Right lobe of liver (tissue), 6 donors: ENCODE data around the gene OSM. TPM values are rescaled to one million over a fixed set of nuclear protein-coding genes. Genes with fewer than 3 reads are reported as not detected.
A peak's percentile ranks its signal among the peaks of the same experiment; 100 is the strongest.

ENCODE experiments used
- ATAC-seq, 4 donors: fragments of 200-7000 bp; cut with Tn5 transposase; one replicate each; pipeline ENCODE4 v1.9.1; 2020; ENCODE audit warnings: mild to moderate bottlenecking in 4 of 4, moderate library complexity in 4 of 4
- DNase-seq, 3 donors: peaks; one replicate each; pipeline ENCODE4 v3.0.0-alpha.2; 2020
- H3K27ac ChIP-seq, 3 donors: fragments of 200-600 bp; one replicate each; pipeline ENCODE4 v1.8.0; 2022
- H3K27me3 ChIP-seq, 2 donors: fragments of 200-600 bp; one replicate each; pipeline ENCODE4 v1.8.0; 2022
- H3K36me3 ChIP-seq, 4 donors: fragments of 200-600 bp; sonication (generic) in 1 of 4; one replicate each; pipeline versions ENCODE4 v1.5.1 to v1.8.0; 2017 to 2022; ENCODE audit warnings: control low read depth in 1 of 4
- H3K4me1 ChIP-seq, 4 donors: fragments of 200-600 bp; sonication (generic) in 1 of 4; one replicate each; pipeline versions ENCODE4 v1.5.1 to v1.8.0; 2017 to 2022; ENCODE audit warnings: control low read depth in 1 of 4
- H3K4me3 ChIP-seq, 3 donors: fragments of 200-600 bp; one replicate each; pipeline ENCODE4 v1.8.0; 2022
- H3K9me3 ChIP-seq, 4 donors: fragments of 200-600 bp; sonication (generic) in 1 of 4; one replicate each; pipeline versions ENCODE4 v1.5.1 to v1.8.0; 2017 to 2022; ENCODE audit warnings: control low read depth in 1 of 4
- CTCF ChIP-seq, 4 donors: fragments of 200-600 bp in 3 of 4; fragments of 450-650 bp in 1 of 4; IDR thresholded peaks; one replicate each; pipeline versions ENCODE4 v1.5.1 to v1.8.0; 2016 to 2022; ENCODE audit warnings: antibody characterized with exemption in 4 of 4, mild to moderate bottlenecking in 2 of 4
- POLR2A ChIP-seq: fragments of 450-650 bp; IDR thresholded peaks from one replicate; pipeline ENCODE4 v1.6.1; 2017; ENCODE audit warnings: antibody characterized with exemption, mild to moderate bottlenecking
- WGBS: methylation state at CpG from one replicate; pipeline ENCODE4 v1.1.6; 2018; ENCODE audit warnings: low coverage, low lambda C conversion rate; ENCODE audit not compliant: insufficient coverage; ENCODE audit errors: missing lambda C conversion rate; 5-methylcytosine and 5-hydroxymethylcytosine counted together
- intact Hi-C, 2 donors: fragments of 100-400 bp; cut with DNase I; formaldehyde crosslinking; loops; one replicate each; pipeline versions ENCODE4 v1.11.2 to v1.14.1; 2022
- total RNA-seq, 6 experiments: library from RNA; depleted of rRNA in 2 of 6; stranded (reverse); fragments of >200 nt in 2 of 6; fragmentation: NEBNext Ultra II Directional in 3 of 6; extraction: Animal tissue kit (Norgen Biotek cat#: 25700) in 3 of 6; gene quantifications; one replicate each; pipeline versions ENCODE4 v1.1.0 to v1.2.4, GENCODE V29; 2016 to 2023
- donor health status: DM: no; HTN: yes; CAD: no.
- donor health status: DM: no; HTN: no; CAD: no.
- donor health status: DM: no; HTN: no; CAD: no.
- donor health status: DM: no; HTN: yes; CAD: no.
- donor health status: DM: no; HTN: yes; CAD: no.

OSM gene
- total RNA-seq, 6 experiments from 2014 or later, result 0.10 to 0.75 (median 0.19) TPM; not detected in 2

- DNase-seq (no peak), ATAC-seq (no peak)
- Histone ChIP-seq H3K27ac (peak overlapping the region in 2 of 3 donors; percentile 59 to 65), H3K4me1 (no peaks in the 10 kb centered on the region), H3K4me3 (no peak overlapping the region), H3K27me3 (no peaks in the 10 kb centered on the region), H3K9me3 (no peaks in the 10 kb centered on the region), H3K36me3 (no peaks in the 10 kb centered on the region)
- intact Hi-C loops, result loop anchor here (5.0 to 10.0 kb wide), 2 partner anchors 117 to 120 kb away; partner anchors contain the start of gene RNF215 (in 1 of the 2)
- WGBS, result no CpG with 5 or more reads among the region's 9 CpGs
- TF ChIP-seq POLR2A (no peak), CTCF (IDR thresholded peaks at IDR 0.05) (no peak)
Measured at GRCh38 chr22:30265131-30265720, 1.4 kb downstream of the OSM start.

GRCh38 chr22:30263883-30264282 is 2.8 kb downstream of the OSM start:
- no peak for DNase-seq
- WGBS, result no CpG with 5 or more reads among the region's 17 CpGs
- ATAC-seq, result no peak
- H3K9me3 ChIP-seq, result no peaks in the 10 kb centered on the region
- no peaks in the 10 kb centered on the region for H3K27me3 ChIP-seq
- no peaks in the 10 kb centered on the region for H3K4me1 ChIP-seq
- H3K27ac ChIP-seq, result no peak overlapping the region
- TF ChIP-seq POLR2A, result no peak
- no peak for TF ChIP-seq CTCF (IDR thresholded peaks at IDR 0.05)
- intact Hi-C loops, result loop anchor here in 1 of 2 donors (10.0 kb wide), 1 partner anchor 121 kb away; the partner anchor contains the start of gene RNF215
- H3K36me3 ChIP-seq, result no peaks in the 10 kb centered on the region
- no peak overlapping the region for H3K4me3 ChIP-seq

- 2% methylated on average over 9 of the region's 27 CpGs for WGBS
- Histone ChIP-seq H3K27ac (no peak overlapping the region), H3K27me3 (no peaks in the 10 kb centered on the region), H3K36me3 (no peaks in the 10 kb centered on the region), H3K4me3 (peak overlapping the region in 2 of 3 donors; percentile 20 to 24), H3K9me3 (no peaks in the 10 kb centered on the region), H3K4me1 (no peaks in the 10 kb centered on the region)
- TF ChIP-seq POLR2A (no peak), CTCF (IDR thresholded peaks at IDR 0.05) (peak; percentile 93 to 99 (median 97))
- intact Hi-C loops, result loop anchor here in 1 of 2 donors (10.0 kb wide), 1 partner anchor 122 kb away; the partner anchor contains the start of gene RNF215
- DNase-seq (peak; percentile 71 to 78 (median 78)), ATAC-seq (peak; percentile 47 to 71 (median 52))
Measured at GRCh38 chr22:30262917-30263741, 3.5 kb downstream of the OSM start.

- no peak for TF ChIP-seq POLR2A
- TF ChIP-seq CTCF (IDR thresholded peaks at IDR 0.05), result no peak
- no peaks in the 10 kb centered on the region for H3K36me3 ChIP-seq
- H3K27ac ChIP-seq, result no peak overlapping the region
- WGBS, result no CpG with 5 or more reads among the region's 4 CpGs
- ATAC-seq (no peak), DNase-seq (no peak)
- intact Hi-C loops, result loop anchor here in 1 of 2 donors (10.0 kb wide), 1 partner anchor 123 kb away; the partner anchor contains the start of gene RNF215
- H3K4me1 ChIP-seq, result no peaks in the 10 kb centered on the region
- H3K9me3 ChIP-seq, result no peaks in the 10 kb centered on the region
- H3K4me3 ChIP-seq, result no peak overlapping the region
- no peaks in the 10 kb centered on the region for H3K27me3 ChIP-seq
Measured at GRCh38 chr22:30262112-30262511, 4.5 kb downstream of the OSM start.
